T47D (cell line): ENCODE results near the gene RPS8.
"Not testable (repeated sequence)": the region's sequence is repeated elsewhere in the genome, so short reads cannot be mapped to it uniquely, and the experiment has no call there.

Source experiments
- DNase-seq, 2 experiments: peaks; one replicate each; pipeline versions ENCODE4 v3.0.0 to v3.0.0-alpha.2; 2011 to 2012; ENCODE audit warnings: low read depth in 1 of 2, low spot score in 1 of 2
- JUND ChIP-seq: IDR thresholded peaks from 2 replicates; pipeline ENCODE4 v1.6.1; 2012; ENCODE audit warnings: low read depth
- in situ Hi-C: cut with HindIII; loops from 2 replicates; pipeline ENCODE4 v1.10.0; 2016; ENCODE audit warnings: low sequenced_read_pairs, low pct_unique_long_range_greater_than_20kb

RPS8 gene

DNA sequence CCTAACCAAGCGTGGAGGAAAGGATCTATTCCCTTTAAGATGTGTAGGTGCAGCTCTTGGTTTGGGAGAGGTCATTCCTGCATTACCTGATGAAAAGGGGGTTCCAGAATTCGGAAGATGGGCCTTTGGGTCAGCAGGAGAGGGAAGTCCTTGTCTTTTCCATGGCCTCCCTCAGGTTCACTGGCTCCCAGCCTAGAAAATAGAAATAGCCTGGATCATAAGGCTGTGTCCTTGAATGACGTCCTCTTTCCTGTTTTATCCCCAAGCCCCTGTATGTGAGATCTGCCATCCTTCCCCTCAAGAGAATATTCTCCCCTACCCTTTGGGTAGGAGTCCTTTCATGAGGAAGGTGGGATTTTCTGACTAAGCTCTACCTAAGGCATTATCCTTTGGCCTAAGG is 14.5 kb upstream of the RPS8 start:
- no peak for DNase-seq
- no peak for TF ChIP-seq JUND
- in situ Hi-C loops: no loop called here

GRCh38 chr1:44766421-44766820 is 8.9 kb upstream of the RPS8 start:
- in situ Hi-C loops, DNase-seq: not testable (repeated sequence)

DNA sequence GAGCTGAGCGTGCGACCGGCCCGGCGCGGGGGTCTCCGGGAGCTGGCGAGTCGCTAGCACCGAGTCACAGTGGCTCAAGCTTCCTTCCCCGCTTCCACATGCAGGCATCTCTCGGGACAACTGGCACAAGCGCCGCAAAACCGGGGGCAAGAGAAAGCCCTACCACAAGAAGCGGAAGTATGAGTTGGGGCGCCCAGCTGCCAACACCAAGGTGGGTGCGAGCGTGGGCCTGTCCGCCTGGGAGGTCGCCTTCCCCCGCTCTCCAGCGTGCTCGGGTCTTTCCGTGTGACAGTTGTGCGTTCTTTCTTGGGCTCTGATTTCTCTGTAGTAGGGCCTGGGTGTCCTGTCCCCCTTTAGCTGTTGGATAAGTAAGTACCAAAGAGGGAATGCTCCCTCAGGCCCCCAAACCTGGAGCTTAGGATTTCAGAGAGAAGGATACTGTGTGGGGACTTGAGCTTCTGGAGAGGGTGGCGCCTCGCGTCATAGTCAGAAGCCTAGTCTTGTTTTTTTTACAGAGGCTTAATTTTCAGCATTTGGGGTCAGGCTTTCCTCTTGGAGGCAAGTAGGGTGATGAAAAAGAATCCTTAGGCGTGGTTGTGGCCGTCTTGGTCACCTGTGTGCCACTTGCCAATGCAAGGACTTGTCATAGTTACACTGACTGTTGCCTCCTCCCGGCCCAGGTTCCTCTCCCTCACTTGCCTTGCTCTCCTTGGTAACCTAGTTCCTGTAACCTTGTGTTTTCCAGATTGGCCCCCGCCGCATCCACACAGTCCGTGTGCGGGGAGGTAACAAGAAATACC is 790 bp downstream of the RPS8 start:
- no peak for TF ChIP-seq JUND

DNA sequence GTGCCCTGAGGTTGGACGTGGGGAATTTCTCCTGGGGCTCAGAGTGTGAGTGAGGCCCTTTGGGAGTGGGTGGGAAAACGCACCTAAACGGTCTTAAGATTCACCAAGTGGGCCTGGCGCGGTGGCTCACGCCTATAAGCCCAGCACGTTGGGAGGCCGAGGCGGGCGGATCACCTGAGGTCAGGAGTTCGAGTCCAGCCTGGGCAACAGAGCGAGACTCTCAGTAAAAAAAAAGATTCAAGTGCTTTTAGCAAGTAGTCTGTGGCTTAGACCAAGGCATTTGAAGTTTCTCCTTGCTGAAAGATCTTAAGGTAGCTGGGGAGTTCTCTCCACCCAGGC is 1.4 kb downstream of the RPS8 start:
- no peak for DNase-seq
- in situ Hi-C loops: no loop called here
- TF ChIP-seq JUND: no peak

More for the DNA sequence above, 790 bp downstream of the RPS8 start:
- DNase-seq: no peak
- in situ Hi-C loops: no loop called here

- TF ChIP-seq JUND: no peak
- DNase-seq: no peak
- in situ Hi-C loops: no loop called here
These were observed 2.2 kb downstream of the RPS8 start for GRCh38 chr1:44777547-44777946.

DNA sequence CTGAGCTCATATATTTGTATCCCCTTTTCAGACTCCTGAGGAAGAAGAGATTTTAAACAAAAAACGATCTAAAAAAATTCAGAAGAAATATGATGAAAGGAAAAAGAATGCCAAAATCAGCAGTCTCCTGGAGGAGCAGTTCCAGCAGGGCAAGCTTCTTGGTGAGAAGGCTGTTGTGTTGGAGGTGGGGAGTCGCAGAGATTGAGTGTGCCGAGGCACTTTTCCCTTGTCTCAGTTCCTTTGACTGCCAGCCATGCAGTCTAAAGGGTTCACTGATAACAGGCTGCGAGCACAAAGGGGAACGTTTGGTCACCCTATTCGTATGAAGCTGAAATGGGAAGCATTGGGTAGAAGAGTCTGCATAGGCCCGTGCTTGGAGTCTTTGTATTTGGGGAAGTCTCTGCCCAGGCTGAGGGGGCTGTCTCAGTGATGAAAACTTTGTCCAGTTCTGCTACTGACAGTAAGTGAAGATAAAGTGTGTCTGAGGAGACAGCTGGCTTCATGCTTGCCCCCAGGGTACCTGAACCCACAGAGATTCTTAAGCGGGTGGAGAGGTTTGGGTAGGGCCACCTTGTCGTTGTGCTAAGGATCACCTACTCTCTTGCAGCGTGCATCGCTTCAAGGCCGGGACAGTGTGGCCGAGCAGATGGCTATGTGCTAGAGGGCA is 2.8 kb downstream of the RPS8 start:
- no peak for DNase-seq
- in situ Hi-C loops: no loop called here
- no peak for TF ChIP-seq JUND

DNA sequence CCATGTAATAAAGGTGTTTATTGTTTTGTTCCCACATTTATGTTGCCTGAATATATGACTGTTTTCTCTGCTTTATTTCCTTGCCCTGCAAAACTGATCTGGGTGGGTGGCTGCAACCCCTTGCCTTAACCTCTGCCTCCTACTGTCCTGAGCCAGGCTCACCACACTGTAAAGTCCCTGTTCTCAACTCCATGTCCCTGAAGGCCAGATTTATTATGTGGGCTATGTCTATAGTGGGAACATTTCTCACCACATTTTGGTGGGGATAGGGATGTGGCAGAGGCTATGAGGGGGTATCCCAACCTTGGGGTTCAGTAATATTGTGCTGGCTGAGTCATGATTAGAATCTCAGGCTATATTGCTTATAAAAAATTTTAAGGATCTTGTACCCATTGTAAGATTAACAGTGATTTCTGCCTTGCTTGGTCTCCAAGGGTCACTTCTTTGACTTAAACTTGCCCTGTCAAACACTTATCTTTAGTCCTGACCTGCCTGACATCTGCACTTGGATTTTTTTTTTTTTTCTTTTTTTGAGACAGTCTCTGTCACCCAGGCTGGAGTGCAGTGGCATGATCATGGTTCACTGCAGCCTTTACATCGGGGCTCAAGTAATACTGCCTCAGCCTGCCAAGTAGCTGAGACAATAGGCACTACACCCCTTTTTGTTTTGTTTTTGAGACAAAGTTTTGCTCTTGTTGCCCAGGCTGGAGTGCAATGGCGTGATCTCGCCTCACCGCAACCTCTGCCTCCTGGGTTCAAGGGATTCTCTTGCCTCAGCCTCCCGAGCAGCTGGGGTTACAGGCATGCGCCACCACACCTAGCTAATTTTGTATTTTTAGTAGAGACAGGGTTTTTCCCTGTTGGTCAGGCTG is 3.6 kb downstream of the RPS8 start:
- no peak for TF ChIP-seq JUND
- in situ Hi-C loops: no loop called here
- no peak for DNase-seq

DNA sequence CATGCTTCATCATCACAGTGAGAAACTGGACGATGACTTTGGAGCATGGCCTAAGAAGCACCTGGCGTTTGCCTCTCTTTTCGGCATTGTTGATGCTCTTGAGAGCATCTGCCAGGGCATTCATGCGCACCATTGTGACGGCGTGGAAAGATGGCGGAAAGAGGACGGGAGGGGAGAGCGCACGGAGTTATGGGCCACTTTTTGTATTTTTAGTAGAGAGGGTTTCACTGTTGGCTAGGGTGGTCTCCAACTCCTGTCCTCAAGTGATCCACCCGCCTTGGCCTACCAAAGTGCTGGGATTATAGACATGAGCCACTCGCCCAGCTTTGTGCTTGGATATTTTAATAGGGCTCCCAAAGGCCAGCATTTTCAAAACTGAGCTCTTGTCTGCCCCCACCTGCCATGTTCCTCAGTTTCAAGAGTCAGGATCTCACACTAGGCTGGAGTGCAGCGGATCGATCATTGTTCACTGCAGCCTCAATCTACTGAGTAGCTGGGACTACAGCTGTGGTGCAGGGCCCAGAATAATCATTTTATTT is 5.3 kb downstream of the RPS8 start:
- no peak for TF ChIP-seq JUND
- DNase-seq: no peak
- in situ Hi-C loops: no loop called here

GRCh38 chr1:44783697-44784093 is 8.4 kb downstream of the RPS8 start:
- in situ Hi-C loops: no loop called here
- DNase-seq: no peak
- no peak for TF ChIP-seq JUND

DNA sequence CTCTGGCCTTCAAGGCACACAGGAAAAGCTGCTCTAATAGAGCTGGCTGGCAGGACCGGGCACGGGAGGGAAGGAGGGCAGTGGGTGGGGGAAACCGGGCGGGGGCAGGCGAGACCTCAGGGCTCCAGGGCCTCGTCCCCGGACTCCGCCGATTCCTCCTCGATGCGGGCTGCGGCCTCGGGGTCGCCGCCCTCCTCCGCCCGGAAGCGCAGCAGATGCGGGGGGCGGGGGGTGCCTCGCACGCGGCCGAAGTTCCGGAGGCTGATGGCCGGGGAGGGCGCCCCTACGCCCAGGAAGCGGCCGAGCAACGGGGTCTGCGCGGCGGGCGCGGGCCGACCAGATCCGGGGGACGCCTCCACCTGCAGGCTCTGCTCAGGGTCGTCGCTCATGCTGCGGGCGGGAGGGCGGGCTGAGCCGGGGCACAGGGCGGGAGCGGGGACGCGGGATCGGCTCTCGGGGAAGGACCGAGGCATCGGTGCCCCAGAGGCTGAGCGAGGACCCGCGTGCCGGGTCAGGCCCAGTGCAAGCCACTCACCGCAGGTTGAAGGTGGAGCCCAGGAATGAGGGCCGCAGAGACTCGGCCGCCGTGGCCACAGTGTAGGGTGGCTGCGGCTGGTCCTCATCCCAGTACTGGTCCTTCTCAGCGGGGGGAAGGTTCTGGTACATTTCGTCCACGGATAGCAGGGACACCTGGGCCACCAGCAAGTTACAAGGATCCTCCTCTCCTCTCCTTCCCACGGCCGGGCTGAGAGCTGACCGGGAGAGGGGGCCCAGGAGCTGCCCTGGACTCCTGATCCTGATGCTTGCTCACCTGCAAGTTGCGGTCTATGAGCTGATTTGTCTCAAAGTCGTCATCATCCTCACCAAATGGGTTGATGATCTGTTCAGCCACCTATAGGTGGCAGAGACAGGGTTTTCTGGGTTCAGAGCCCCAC is 9.0 kb downstream of the RPS8 start:
- in situ Hi-C loops: no loop called here
- no peak for DNase-seq
- no peak for TF ChIP-seq JUND

GRCh38 chr1:44785029-44785380 is 9.7 kb downstream of the RPS8 start:
- no peak for TF ChIP-seq JUND
- in situ Hi-C loops: no loop called here
- DNase-seq: no peak
